Central memory CD8-positive, alpha-beta T cell (primary cell): ENCODE measurements around the gene TEDDM1.

Experiments used
- ATAC-seq: fragments of 150-1000 bp; cut with Tn5 transposase; replicated peaks from 2 replicates; pipeline ENCODE4 v1.10.0; 2022; ENCODE audit warnings: mild to moderate bottlenecking, moderate FRiP score, moderate number of reproducible peaks; ENCODE audit not compliant: poor library complexity, severe bottlenecking; ENCODE audit errors: extremely low read depth
- DNase-seq, 2 donors: peaks; one replicate each; pipeline ENCODE4 v3.0.0; 2021; ENCODE audit warnings: low spot score in 2 of 2
- H3K27ac Mint-ChIP-seq: one replicate; pipeline ENCODE4 v1.8.0; 2022; ENCODE audit warnings: low read depth, mild to moderate bottlenecking, moderate library complexity, mixed read lengths
- H3K27me3 Mint-ChIP-seq: one replicate; pipeline ENCODE4 v1.8.0; 2022; ENCODE audit warnings: mixed read lengths
- H3K36me3 Mint-ChIP-seq: one replicate; pipeline ENCODE4 v1.8.0; 2022; ENCODE audit warnings: mild to moderate bottlenecking, moderate library complexity, mixed read lengths; ENCODE audit not compliant: insufficient read depth
- H3K4me1 Mint-ChIP-seq: one replicate; pipeline ENCODE4 v1.8.0; 2022; ENCODE audit warnings: mixed read lengths
- H3K4me3 Mint-ChIP-seq: one replicate; pipeline ENCODE4 v1.8.0; 2022; ENCODE audit warnings: mild to moderate bottlenecking, moderate library complexity, mixed read lengths
- H3K9me3 Mint-ChIP-seq: one replicate; pipeline ENCODE4 v1.8.0; 2022; ENCODE audit warnings: mixed read lengths

The TEDDM1 gene

GRCh38 chr1:182426442-182427430 is 26.3 kb upstream of the TEDDM1 start:
- peaks cover 5% of the 10 kb centered on the region for H3K36me3 Mint-ChIP-seq
- peak overlapping the region; percentile 38 for H3K27ac Mint-ChIP-seq
- H3K27me3 Mint-ChIP-seq = no peaks in the 10 kb centered on the region
- no peak for DNase-seq
- H3K4me1 Mint-ChIP-seq = peaks cover 35% of the 10 kb centered on the region
- H3K9me3 Mint-ChIP-seq = no peaks in the 10 kb centered on the region
- no peak overlapping the region for H3K4me3 Mint-ChIP-seq
- peak; percentile 39 for ATAC-seq

GRCh38 chr1:182415789-182416188 is 15.3 kb upstream of the TEDDM1 start:
- Mint-ChIP-seq H3K4me1 (no peaks in the 10 kb centered on the region), H3K27me3 (peaks cover 38% of the 10 kb centered on the region), H3K27ac (no peak overlapping the region), H3K9me3 (no peaks in the 10 kb centered on the region), H3K36me3 (no peaks in the 10 kb centered on the region), H3K4me3 (no peak overlapping the region)
- ATAC-seq = no peak
- no peak for DNase-seq

- ATAC-seq = no peak
- peaks cover 55% of the 10 kb centered on the region for H3K27me3 Mint-ChIP-seq
- H3K27ac Mint-ChIP-seq = no peak overlapping the region
- no peak for DNase-seq
- no peak overlapping the region for H3K4me3 Mint-ChIP-seq
- no peaks in the 10 kb centered on the region for H3K4me1 Mint-ChIP-seq
- H3K9me3 Mint-ChIP-seq = no peaks in the 10 kb centered on the region
- H3K36me3 Mint-ChIP-seq = no peaks in the 10 kb centered on the region
Observed at GRCh38 chr1:182413969-182414368, 13.5 kb upstream of the TEDDM1 start.

GRCh38 chr1:182413486-182413885 is 13.0 kb upstream of the TEDDM1 start:
- H3K27ac Mint-ChIP-seq = no peak overlapping the region
- ATAC-seq (no peak), DNase-seq (no peak)
- no peak overlapping the region for H3K4me3 Mint-ChIP-seq
- no peaks in the 10 kb centered on the region for H3K9me3 Mint-ChIP-seq
- no peaks in the 10 kb centered on the region for H3K4me1 Mint-ChIP-seq
- peaks cover 56% of the 10 kb centered on the region for H3K27me3 Mint-ChIP-seq
- no peaks in the 10 kb centered on the region for H3K36me3 Mint-ChIP-seq

GRCh38 chr1:182410620-182411273 is 10.3 kb upstream of the TEDDM1 start:
- peaks cover 75% of the 10 kb centered on the region for H3K27me3 Mint-ChIP-seq
- H3K36me3 Mint-ChIP-seq = no peaks in the 10 kb centered on the region
- no peak overlapping the region for H3K27ac Mint-ChIP-seq
- DNase-seq = no peak
- no peak for ATAC-seq
- H3K9me3 Mint-ChIP-seq = peaks cover 1% of the 10 kb centered on the region
- H3K4me3 Mint-ChIP-seq = no peak overlapping the region
- no peaks in the 10 kb centered on the region for H3K4me1 Mint-ChIP-seq

GRCh38 chr1:182410138-182410537 is 9.7 kb upstream of the TEDDM1 start:
- ATAC-seq = no peak
- Mint-ChIP-seq H3K36me3 (no peaks in the 10 kb centered on the region), H3K27ac (no peak overlapping the region), H3K9me3 (peaks cover 6% of the 10 kb centered on the region), H3K27me3 (peaks cover 75% of the 10 kb centered on the region), H3K4me3 (no peak overlapping the region), H3K4me1 (no peaks in the 10 kb centered on the region)
- no peak for DNase-seq

GRCh38 chr1:182408435-182409075 is 8.1 kb upstream of the TEDDM1 start:
- DNase-seq (no peak), ATAC-seq (no peak)
- Mint-ChIP-seq H3K36me3 (no peaks in the 10 kb centered on the region), H3K4me1 (no peaks in the 10 kb centered on the region), H3K4me3 (no peak overlapping the region), H3K27ac (no peak overlapping the region), H3K9me3 (peaks cover 6% of the 10 kb centered on the region), H3K27me3 (peaks cover 60% of the 10 kb centered on the region)

GRCh38 chr1:182407724-182408123 is 7.3 kb upstream of the TEDDM1 start:
- ATAC-seq = no peak
- Mint-ChIP-seq H3K27ac (no peak overlapping the region), H3K36me3 (no peaks in the 10 kb centered on the region), H3K27me3 (peaks cover 56% of the 10 kb centered on the region), H3K9me3 (peaks cover 6% of the 10 kb centered on the region), H3K4me1 (no peaks in the 10 kb centered on the region), H3K4me3 (no peak overlapping the region)
- no peak for DNase-seq

- peaks cover 56% of the 10 kb centered on the region for H3K27me3 Mint-ChIP-seq
- H3K27ac Mint-ChIP-seq = no peak overlapping the region
- no peak overlapping the region for H3K4me3 Mint-ChIP-seq
- no peak for DNase-seq
- H3K9me3 Mint-ChIP-seq = peaks cover 6% of the 10 kb centered on the region
- no peak for ATAC-seq
- no peaks in the 10 kb centered on the region for H3K4me1 Mint-ChIP-seq
- no peaks in the 10 kb centered on the region for H3K36me3 Mint-ChIP-seq
Observed at GRCh38 chr1:182406012-182406411, 5.5 kb upstream of the TEDDM1 start.

- Mint-ChIP-seq H3K27ac (no peak overlapping the region), H3K27me3 (peaks cover 55% of the 10 kb centered on the region)
- DNase-seq = no peak
Observed at GRCh38 chr1:182405578-182405977, 5.1 kb upstream of the TEDDM1 start.

GRCh38 chr1:182404781-182405180 is 4.3 kb upstream of the TEDDM1 start:
- DNase-seq (no peak), ATAC-seq (no peak)
- Mint-ChIP-seq H3K27ac (no peak overlapping the region), H3K9me3 (peaks cover 6% of the 10 kb centered on the region), H3K27me3 (peaks cover 47% of the 10 kb centered on the region), H3K36me3 (no peaks in the 10 kb centered on the region), H3K4me3 (no peak overlapping the region), H3K4me1 (no peaks in the 10 kb centered on the region)

More at GRCh38 chr1:182405578-182405977, 5.1 kb upstream of the TEDDM1 start:
- ATAC-seq = no peak
- H3K4me1 Mint-ChIP-seq = no peaks in the 10 kb centered on the region
- H3K36me3 Mint-ChIP-seq = no peaks in the 10 kb centered on the region
- H3K9me3 Mint-ChIP-seq = peaks cover 6% of the 10 kb centered on the region
- no peak overlapping the region for H3K4me3 Mint-ChIP-seq

- DNase-seq (no peak), ATAC-seq (no peak)
- Mint-ChIP-seq H3K4me3 (no peak overlapping the region), H3K36me3 (peaks cover 2% of the 10 kb centered on the region), H3K27me3 (no peaks in the 10 kb centered on the region), H3K9me3 (no peaks in the 10 kb centered on the region), H3K27ac (no peak overlapping the region), H3K4me1 (peaks cover 7% of the 10 kb centered on the region)
Observed at GRCh38 chr1:182397653-182398393, 2.6 kb downstream of the TEDDM1 start.
